Inflammatory macrophage (primary cell): ENCODE data around the gene TXNRD1.
"Not testable (repeated sequence)": the region's sequence is repeated elsewhere in the genome, so short reads cannot be mapped to it uniquely, and the experiment has no call there.

Experiments
- DNase-seq, 2 donors: peaks; one replicate each; pipeline ENCODE4 v3.0.0-alpha.2; 2020 to 2022

The TXNRD1 gene

DNA sequence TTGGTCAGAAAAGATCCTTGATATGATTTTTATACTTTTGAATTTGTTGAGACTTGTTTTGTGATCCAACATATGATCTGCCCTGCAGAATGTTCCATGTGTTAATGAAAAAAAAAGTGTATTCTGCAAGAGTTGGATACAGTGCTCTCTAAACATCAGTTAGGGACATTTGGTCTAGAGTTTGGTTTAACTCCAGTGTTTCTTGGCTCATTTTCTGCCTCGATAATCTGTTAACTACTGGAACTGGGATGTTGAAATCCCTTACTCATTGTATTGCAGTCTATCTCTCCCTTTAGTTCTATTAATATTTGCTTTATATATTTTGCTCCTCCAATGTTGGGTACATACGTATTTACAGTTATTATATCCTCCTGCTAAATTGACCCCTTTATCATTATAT lies 18.3 kb upstream of the TXNRD1 start:
- DNase-seq, result no peak

DNA sequence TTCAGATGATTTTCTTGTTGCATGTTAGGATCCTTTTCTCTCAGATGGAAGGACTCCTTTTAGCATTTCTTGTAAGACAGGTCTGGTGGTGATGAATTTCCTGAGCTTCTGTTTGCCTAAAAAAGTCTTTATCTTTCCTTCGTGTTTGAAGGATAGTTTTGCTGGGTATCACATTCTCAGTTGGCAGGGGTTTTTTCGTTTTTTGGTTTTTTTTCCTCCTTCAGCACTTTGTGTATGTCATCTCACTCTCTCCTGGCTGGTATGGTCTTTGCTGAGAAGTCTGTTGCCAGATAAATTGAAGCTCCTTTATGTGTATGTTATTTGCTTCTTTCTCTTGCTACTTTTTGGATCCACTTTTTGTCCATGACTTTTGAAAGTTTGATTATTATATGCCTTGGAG lies 15.6 kb upstream of the TXNRD1 start:
- no peak for DNase-seq

DNA sequence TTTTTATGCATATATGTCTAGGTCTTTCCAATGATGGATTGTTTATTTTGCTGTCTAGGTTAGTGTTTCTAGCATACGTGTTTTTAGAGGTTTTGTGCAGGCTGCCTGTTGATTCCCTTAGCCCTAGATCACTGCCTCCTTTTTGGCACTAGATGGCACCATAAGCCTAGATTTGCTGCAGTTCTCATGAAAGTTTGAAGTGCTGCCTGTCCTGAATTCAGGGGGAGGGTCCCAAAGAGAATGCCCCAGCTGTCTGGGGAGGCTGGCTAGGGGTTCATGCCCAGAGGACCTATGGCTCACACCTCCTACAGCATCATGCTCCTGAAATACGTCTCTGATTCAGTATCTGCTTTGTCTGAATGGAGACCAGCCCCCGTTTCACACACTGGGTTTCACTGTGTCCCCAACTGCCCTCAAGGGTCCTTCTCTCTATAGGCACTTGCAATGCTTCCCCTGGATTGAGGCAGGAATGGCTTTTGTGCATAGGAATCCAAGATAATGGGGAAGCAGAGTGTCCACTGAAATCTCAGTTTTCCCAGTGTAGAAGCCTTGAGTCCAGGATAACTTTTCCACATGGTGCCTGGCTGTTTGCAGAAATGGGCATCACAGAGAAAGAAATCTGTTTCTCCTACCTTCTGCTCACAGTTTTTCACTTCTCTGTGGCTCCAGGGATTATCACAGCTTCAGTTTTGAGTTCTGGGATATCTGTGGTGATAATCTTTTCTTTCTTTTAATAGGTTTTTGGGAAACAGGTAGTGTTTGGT lies 14.2 kb upstream of the TXNRD1 start:
- DNase-seq, result peak; percentile 64 to 66

DNA sequence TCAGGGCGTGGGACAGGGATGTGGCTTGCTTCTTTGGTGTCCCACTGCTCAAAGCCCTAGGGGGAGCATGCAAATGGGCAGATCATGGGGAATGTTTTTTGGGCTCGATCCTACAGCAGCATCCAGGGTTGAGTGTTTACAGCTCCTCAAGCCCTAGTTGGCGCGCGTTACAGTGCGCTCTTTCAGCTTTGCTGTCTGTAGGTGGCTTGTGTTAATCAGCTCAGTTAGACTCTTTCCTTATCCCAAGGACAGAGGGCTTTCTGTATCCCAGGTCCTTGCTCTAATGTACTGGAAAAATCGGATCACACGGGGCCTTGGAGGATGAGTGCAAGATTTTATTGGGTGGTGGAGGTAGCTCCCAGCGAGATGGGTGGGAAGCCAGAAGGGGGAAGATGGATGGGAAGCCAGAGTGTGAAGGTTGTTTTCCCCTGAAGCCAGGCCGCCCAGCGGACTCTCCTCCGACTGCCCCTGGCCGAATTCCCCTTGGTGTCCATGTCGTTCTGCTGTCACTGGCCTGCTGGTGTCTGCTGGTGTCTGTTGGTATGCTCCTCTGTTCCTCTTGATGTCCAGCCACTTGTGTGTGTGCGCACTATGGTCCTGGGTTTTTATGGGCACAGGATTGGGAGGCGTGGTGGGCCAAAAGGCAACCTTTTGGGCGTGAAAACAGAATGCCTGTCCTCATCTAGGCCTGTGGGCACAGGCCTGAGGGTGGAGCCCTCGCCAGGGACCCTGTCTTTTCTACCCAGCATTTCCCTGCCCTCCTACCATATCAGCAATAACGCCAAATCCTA lies 10.7 kb upstream of the TXNRD1 start:
- DNase-seq, result no peak

DNA sequence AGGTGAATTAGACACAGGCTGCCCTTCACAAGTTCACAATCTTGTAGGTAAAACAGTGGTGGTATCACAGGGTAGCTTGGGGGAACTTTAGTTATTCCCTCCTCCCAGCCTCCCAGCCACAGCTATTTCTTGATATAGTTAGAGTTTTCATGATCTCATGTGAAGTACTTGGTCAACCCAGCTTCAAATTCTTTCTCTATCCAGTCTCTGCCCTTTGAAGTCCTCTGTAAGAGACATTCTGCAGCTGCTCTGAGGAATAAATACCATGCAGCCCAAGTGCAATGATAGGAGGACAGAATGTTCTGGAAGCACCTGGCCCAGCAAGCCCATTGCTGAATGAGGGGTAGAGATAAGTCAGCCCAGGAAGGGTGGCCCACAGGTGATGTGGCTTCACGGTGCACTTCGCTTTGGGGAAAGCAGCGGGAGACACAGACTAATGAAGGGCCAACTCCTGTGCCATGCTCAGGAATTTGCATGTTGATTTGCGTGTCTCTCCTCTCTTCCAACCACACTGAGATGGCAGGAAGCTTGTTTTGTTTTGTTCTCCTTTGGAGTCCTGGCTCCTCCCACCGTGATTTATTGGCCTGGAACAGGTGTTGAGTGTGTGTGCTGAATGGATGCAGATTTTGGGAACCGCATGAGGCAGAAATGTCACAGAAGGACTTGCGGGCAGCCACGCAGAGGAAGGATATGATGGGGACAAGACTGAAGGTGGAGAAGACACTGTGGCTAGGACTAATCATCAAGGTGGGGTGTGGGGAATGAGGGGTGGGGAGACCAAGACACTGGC lies 8.0 kb upstream of the TXNRD1 start:
- no peak for DNase-seq

DNA sequence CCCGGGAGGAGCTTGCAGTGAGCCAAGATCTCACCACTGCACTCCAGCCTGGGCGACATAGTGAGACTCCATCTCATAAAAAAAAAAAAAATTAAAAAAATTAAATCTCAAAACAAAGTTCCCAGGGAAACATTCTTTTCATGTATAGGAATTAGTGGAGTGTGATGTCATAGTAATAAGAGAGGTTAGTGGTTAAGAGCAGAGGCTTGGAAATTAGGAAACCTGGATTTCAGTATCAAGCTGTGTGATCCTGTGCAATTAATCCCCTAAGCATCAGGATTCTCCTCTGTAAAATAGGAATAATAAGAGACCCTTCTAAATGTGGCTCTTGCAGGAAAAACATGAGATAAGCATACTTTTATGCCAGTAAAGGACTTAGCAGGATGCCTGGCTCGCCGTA lies 3.1 kb upstream of the TXNRD1 start:
- DNase-seq, result no peak

DNA sequence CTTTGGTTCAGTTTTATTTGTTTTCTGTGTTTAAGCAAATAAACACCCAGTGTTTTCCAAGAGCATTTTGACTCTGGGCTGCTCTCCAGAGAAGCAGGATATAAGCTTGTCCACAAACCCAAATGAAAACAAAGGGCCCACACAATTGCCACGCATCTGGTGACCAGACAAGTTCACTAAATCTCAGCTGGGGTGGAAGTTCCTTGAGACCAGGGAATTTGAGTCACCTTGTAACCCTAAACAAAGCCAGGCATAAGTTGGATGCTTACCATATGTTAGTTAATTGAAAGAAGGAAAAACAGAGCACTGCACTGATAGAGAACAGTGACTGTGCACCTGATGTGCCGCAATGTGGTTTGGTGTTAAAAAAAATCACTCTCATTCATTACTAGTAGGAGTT lies 1.6 kb upstream of the TXNRD1 start:
- DNase-seq, result peak in 1 of 2 donors; percentile 35

DNA sequence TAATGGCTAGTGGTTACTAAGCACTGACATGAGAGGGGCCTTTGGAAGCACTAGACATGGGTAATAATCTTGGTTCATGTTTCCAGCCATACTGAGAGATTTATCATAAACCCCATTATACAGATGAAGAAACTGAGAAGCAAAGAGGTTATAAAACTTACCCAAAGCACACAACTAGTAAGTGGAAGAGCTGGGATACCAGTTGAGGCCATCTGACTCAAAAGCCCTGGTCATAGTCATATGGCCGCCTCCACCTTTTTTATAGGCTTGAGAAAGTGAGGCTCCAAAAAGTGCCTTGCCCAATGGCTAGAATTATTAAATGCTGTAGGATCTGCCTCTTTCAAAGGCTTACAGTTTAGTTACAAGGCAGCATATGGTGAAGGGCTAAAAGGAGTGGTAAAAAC lies 944 bp downstream of the TXNRD1 start:
- DNase-seq, result peak; percentile 48 to 72

DNA sequence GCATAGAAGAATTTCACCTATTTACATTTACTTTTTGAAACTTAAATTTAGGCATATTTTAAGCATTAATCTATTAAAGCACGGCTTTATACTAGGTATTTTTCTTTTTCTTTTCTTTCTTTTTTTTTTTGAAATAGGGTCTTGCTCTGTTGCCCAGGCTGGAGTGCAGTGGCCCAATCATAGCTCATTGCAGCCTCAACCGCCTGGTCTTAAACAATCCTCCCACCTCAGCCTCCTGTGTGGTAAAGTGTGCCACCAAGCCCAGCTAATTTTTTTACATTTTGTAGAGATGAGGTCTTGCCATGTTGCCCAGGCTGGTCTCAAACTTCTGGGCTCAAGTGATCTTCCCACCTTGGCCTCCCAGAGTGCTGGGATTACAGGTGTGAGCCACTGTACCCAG lies 2.9 kb downstream of the TXNRD1 start:
- not testable (repeated sequence) for DNase-seq

DNA sequence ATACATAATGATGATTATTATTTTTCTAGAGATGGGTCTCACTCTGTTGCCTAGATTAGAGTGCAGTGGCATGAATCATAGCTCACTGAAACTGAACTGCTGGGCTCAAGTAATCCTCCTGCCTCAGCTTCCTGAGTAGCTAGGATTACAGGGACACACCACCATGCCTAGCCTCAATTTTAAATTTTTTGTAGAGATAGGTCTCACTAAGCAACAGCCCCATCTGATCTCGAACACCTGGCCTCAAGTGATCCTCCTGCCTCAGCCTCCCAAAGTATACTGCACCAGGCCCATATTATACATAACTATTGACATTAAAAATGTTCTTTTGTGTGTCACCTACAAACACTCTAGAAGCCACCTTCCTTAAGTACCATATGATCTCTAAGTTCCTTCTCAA lies 3.4 kb downstream of the TXNRD1 start:
- DNase-seq, result no peak

DNA sequence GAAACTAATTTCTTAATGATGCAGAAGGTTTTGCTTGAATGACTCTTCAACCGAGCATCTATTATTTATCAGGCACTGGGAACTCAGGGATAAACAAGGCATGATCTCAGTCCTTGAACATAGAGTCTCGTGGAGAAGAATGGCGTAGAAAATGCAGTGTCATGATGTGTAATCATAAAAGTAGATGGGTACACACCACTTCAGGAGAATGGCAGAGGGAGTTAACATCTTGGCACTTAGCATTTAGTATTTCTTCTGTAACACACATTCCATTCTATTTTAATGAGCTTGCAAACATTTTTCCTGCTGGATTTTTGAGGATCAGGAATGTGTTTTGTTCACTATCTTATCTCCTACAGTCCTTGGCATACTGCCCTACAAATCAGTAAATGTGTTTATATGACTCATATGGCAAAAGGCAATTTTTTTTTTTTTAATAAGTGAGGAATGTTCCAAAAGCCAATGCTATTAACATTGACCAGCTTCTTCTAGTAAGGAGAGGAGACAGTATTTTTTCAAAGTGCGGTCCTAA lies 3.8 kb downstream of the TXNRD1 start:
- peak; percentile 45 to 74 for DNase-seq

DNA sequence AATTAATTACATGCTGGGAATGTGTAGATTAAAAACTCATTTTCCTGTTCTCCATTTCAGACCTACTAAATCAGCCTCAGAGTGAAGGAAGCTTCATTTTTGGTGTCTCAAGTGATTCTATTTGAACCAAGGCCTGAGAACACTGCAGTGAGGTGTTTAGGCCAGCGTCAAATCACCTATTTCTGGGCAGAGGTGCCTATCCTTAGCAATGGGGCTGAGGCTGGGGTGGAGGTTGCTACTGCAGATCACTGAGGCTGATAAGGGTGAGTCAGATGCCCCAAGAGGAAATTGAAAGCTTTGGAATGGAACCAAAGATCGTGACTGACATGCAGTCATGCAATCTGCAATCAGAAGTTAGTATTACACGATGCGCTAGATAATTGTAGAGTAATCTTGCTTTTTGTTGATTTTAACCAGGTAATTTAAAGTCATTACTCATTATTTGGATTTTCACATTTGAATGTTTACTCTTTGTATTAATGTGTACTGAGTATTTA lies 4.4 kb downstream of the TXNRD1 start:
- DNase-seq, result peak; percentile 68 to 87

DNA sequence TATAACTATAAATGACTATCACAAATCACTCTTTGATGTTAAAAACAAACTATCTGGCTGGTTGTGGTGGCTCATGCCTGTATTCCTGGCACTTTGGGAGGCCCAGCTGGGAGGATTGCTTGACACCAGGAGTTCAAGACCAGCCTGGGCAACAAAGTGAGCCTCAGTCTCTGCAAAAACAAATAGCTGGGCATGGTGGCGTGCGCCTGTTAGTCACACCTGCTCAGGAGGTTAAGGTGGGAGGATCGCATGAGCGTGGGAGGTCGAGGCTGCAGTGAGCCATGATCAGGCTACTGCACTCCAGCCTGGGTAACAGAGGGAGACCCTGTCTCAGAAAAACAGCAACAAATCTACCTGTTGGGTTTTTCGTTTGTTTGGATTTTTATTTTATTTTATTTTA lies 5.4 kb downstream of the TXNRD1 start:
- no peak for DNase-seq

DNA sequence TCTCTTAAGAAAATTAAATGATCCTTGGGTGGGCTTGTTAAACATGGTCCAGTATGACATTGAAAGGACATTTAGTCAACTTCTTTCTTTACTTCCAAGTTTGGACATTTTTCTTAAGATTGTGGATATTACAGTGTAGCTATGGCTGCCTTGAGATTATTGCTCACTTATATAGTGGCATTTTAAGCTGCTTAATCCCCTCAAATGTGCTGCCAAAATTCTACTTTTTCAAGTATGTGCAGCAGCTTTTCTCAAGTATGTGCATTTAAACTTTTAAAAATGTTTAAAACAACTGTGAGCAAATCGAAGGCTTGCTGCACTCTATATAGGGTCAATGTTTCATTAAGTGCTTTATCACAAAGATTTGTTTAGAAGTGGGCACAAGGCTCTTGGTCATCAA lies 7.4 kb downstream of the TXNRD1 start:
- DNase-seq, result no peak

DNA sequence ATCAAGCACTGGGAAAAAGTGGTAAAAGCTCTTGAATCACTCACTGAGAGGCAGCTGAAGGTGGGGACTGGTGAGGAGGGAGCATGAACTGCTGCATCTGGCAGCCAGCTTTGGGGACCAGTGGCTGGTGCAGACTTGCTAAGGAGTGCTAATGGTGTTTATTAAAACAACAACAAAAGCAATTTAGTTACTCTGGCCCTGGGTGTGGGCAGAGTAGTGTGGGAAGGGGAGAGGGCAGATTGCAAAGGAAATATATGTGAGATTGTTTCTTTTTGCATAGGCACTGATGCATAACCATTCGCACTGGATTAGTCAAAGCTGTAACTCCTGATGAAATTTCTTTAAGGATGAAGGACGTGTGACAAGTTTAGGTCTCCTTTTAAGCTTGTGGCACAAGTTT lies 8.1 kb downstream of the TXNRD1 start:
- peak in 1 of 2 donors; percentile 29 for DNase-seq

DNA sequence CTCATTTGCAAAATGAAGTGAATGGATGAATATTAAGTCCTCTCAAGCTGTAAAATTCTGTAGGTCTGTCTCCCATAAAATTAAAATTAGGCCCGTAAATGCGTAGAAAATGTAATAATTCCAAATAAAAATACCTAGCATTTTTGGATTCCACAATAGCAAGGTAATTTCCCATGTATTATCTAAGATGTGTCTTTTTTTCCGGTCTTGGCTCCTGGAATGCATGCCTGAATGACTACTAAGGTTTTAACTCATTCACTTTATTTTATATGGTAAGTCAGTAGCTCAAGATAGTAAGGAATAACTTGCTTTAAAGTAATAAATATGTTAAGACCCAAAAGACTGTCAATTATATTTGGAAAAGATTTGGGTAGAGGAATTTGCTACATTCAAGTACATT lies 11.1 kb downstream of the TXNRD1 start:
- DNase-seq, result no peak

DNA sequence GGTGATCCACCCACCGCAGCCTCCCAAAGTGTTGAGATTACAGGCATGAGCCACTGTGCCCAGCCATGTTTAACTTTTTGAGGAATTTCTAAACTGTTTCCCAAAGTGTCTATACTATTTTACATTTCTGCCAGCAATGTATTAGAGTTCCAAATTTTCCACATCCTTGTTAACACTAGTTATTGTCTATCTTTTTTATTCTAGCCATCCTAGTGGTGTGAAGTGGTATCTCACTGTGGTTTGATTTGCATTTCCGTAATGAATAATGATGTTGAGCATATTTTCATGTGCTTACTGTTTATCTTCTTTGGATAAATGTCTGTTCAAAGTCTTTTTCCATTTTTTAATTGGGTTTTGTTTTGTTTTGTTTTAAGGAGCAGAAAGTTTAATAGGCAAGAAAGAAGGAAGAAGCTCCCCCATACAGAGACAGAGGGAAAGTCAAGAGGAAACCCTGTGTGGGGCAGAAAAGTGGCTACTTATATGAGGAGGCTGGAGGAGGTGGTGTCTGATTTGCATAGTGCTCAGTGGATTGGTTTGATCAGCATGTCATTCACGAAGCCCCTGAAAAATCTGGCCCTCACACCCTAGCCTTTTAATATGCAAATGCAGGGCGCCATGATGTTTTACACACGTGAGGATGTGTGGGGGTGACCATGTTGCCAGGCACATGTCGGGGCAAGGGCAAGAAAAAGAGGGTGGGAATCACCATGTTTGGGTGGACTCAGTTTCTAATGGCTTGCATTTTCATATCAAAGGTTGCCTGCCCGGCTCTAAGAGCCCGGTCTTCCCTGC lies 14.9 kb downstream of the TXNRD1 start:
- no peak for DNase-seq

DNA sequence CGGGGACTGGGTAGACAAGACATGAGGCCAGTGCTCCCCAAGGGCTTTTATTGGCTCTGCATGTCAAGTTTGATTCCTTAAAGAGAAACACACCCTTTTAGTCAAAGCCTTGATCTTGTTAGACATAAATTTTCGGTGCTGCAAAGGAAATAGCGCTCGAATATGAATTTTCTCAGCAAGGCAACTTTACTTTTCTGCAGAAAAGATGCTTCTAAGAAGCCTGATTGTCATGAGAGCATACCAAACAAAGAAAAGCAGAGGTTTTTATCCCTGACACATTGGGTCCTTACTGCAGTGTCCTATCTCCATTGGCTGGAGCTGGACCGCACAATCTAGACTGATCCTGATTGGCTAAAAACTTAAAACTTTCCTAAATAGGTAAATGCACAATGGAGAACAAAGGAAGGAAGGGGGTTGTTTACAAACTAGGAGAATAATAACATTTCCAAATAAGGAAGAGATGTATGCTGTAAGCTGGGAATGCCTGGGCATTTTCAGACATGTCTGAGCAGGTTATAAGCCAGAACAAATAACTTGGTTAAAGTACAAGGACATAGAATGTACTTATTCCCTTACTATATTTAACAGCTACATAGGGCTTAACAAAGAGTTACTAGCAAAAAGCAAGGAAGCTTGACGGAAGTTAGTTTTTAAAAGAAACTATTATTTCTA lies 17.2 kb downstream of the TXNRD1 start:
- no peak for DNase-seq

DNA sequence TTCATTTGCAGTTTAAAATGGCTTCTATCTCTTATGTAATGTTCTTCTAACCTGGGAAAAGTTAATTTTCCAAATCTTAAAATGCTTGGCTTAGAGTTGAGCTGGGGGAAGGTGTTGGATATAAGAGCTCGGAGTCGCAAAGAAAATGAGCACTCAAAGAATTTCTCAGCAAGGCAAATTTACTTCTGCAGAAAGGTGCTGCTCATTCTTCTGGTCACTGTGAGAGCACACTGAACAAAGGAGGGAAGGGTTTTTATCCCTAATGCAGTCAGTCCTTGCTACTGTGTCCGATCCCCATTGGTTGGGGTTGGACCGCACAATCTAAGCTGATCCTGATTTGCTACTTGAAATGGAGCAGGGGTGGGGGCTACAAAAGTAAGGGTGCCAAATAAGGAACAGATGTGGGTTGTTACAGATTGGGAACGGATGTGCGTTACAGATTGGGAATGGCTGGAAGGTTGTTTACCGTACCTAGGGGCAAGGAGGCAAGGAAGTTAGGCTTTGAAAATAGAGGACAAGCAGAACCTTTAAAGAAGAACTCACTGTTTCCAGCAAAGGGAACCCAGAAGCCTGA lies 19.4 kb downstream of the TXNRD1 start:
- DNase-seq, result peak in 1 of 2 donors; percentile 17

DNA sequence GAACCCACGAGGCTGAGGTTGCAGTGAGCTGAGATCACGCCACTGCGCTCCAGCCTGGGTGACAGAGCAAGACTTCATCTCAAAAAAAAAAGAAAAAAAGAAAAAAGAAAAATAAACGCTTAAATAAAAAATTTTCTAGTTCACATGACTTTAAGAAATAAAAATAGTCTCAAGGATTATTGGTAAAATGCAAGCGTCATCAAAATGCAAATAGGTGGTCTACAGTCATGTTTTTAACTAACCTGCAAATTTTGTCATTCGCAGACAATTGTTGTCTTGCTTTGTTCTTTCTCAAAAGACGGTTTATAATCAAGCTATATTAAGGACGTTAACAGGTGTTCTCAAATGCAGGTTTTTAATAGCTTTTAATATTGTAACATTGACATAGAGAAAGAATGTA lies 22.4 kb downstream of the TXNRD1 start:
- DNase-seq, result no peak
